PC-9 (cell line): Measurements from ENCODE around the gene CMTM6. TPM values are rescaled to one million over a fixed set of nuclear protein-coding genes. Genes with fewer than 3 reads are reported as not detected.

Experiments
- BruUV-seq: library from RNA; stranded (reverse); fragments of 400-500 nt; replicated peaks from 2 replicates; lab custom pipeline; 2021; lab: Mats Ljungman, UMichigan
- CTCF ChIA-PET: fragments of 300-600 bp; sonication (Branson Sonifier 250); formaldehyde crosslinking; loops from one replicate; lab custom pipeline; 2022; ENCODE audit warnings: antibody characterized with exemption; lab: Charles Lee
- POLR2A ChIA-PET: fragments of 300-600 bp; sonication (Branson Sonifier 250); formaldehyde crosslinking; loops from one replicate; lab custom pipeline; 2022; ENCODE audit warnings: antibody characterized with exemption; ENCODE audit not compliant: unreplicated experiment; lab: Charles Lee
- DNase-seq, 2 experiments: peaks; one replicate each; pipeline versions ENCODE4 v3.0.0 to v3.0.0-alpha.2; 2015 to 2022; ENCODE audit warnings: mixed read lengths in 1 of 2
- H2AFZ ChIP-seq: fragments of 200-600 bp; sonication (generic); 2 replicates; pipeline ENCODE4 v1.8.1; 2017; ENCODE audit warnings: antibody characterized with exemption
- H3F3A ChIP-seq: fragments of 200-600 bp; sonication (generic); 2 replicates; pipeline ENCODE4 v1.8.1; 2017; ENCODE audit warnings: antibody characterized with exemption, mild to moderate bottlenecking, low read depth; ENCODE audit not compliant: insufficient read depth
- H3K27ac ChIP-seq: fragments of 200-600 bp; sonication (generic); 2 replicates; pipeline ENCODE4 v1.6.1; 2016; ENCODE audit warnings: mixed run types
- H3K27me3 ChIP-seq: fragments of 200-600 bp; sonication (generic); 2 replicates; pipeline ENCODE4 v1.6.1; 2016; ENCODE audit warnings: low read depth, mixed run types; ENCODE audit not compliant: insufficient read depth
- H3K36me3 ChIP-seq: fragments of 200-600 bp; sonication (generic); 2 replicates; pipeline ENCODE4 v1.6.1; 2016; ENCODE audit warnings: low read depth, mixed run types
- H3K4me1 ChIP-seq: fragments of 200-600 bp; sonication (generic); replicated peaks from 2 replicates; pipeline ENCODE4 v1.6.1; 2016; ENCODE audit warnings: mixed run types; ENCODE audit not compliant: insufficient read depth
- H3K4me2 ChIP-seq: fragments of 200-600 bp; sonication (generic); 2 replicates; pipeline ENCODE4 v1.6.1; 2017; ENCODE audit warnings: mixed run types
- H3K4me3 ChIP-seq: fragments of 200-600 bp; sonication (generic); 2 replicates; pipeline ENCODE4 v1.6.1; 2016; ENCODE audit warnings: mixed run types
- H3K79me2 ChIP-seq: fragments of 200-600 bp; sonication (generic); 2 replicates; pipeline ENCODE4 v1.6.1; 2017; ENCODE audit warnings: low read depth, mixed run types
- H3K9me2 ChIP-seq: fragments of 200-600 bp; sonication (generic); 2 replicates; pipeline ENCODE4 v1.8.1; 2017; ENCODE audit warnings: mild to moderate bottlenecking; ENCODE audit not compliant: insufficient read depth
- H3K9me3 ChIP-seq: fragments of 200-600 bp; sonication (generic); 2 replicates; pipeline ENCODE4 v1.8.1; 2016; ENCODE audit warnings: low read depth; ENCODE audit not compliant: insufficient read depth
- H4K20me1 ChIP-seq: fragments of 200-600 bp; sonication (generic); 2 replicates; pipeline ENCODE4 v1.8.1; 2017; ENCODE audit not compliant: insufficient read depth
- EZH2 ChIP-seq: fragments of 200-600 bp; sonication (generic); IDR thresholded peaks from 2 replicates; pipeline ENCODE4 v1.8.0; 2017; ENCODE audit warnings: antibody characterized with exemption, low read depth
- intact Hi-C: fragments of 100-400 bp; cut with micrococcal nuclease; formaldehyde crosslinking; loops from one replicate; pipeline ENCODE4 v1.10.0; 2022; ENCODE audit not compliant: unreplicated experiment
- total RNA-seq: library from RNA; stranded (reverse); gene quantifications from 2 replicates; pipeline ENCODE4 v1.2.3, GENCODE V29; 2021
- TF ChIP-seq, protein P1 (sequence below): fragments of 200-600 bp; sonication (generic); conservative IDR thresholded peaks from 2 replicates; pipeline ENCODE4 v1.6.1; 2017; ENCODE audit warnings: mixed run types, antibody characterized with exemption, mild to moderate bottlenecking, moderate library complexity

Gene CMTM6
- total RNA-seq, 1 experiment from 2014 or later: 69.4 TPM

DNA sequence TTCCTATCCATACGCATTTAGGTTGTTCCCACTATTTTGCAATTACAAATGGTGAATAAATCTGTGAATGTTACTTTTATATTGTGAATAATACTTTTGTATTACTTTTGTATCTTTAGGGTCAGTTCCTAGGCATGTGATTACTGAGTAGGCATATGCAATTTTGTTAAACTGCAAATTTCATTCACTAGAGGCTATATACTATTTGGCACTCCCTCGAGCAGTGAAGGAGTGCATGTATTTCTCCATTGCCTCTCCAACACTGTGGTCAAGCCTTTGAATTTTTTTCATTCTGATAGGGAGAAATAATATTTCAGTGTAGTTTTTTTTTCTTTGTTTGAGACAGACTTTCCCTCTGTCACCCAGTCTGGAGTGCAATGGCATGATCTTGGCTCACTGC, 8.4 kb upstream of the CMTM6 start:
- no peaks in the 10 kb centered on the region for H3K79me2 ChIP-seq
- intact Hi-C loops: loop anchor here (2.0 kb wide), 1 partner anchor 424 kb away; no protein-coding TSS in a partner anchor
- no peak overlapping the region for H3K27ac ChIP-seq
- H3K4me2 ChIP-seq: no peak overlapping the region
- no peak overlapping the region for H2AFZ ChIP-seq
- DNase-seq: no peak
- ChIA-PET CTCF (interaction anchor here (0.6 to 0.7 kb wide), 3 partner anchors 39 to 845 kb away, joined by 3 to 8 read pairs (median 4); no protein-coding TSS in a partner anchor), POLR2A (no interaction called here)
- BruUV-seq: no TSS peak
- no peaks in the 10 kb centered on the region for H3K9me3 ChIP-seq
- TF ChIP-seq, protein P1, sequence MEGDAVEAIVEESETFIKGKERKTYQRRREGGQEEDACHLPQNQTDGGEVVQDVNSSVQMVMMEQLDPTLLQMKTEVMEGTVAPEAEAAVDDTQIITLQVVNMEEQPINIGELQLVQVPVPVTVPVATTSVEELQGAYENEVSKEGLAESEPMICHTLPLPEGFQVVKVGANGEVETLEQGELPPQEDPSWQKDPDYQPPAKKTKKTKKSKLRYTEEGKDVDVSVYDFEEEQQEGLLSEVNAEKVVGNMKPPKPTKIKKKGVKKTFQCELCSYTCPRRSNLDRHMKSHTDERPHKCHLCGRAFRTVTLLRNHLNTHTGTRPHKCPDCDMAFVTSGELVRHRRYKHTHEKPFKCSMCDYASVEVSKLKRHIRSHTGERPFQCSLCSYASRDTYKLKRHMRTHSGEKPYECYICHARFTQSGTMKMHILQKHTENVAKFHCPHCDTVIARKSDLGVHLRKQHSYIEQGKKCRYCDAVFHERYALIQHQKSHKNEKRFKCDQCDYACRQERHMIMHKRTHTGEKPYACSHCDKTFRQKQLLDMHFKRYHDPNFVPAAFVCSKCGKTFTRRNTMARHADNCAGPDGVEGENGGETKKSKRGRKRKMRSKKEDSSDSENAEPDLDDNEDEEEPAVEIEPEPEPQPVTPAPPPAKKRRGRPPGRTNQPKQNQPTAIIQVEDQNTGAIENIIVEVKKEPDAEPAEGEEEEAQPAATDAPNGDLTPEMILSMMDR: no peak
- TF ChIP-seq EZH2: no peak
- H3K36me3 ChIP-seq: no peaks in the 10 kb centered on the region
- H3K4me1 ChIP-seq: no peaks in the 10 kb centered on the region
- H4K20me1 ChIP-seq: no peaks in the 10 kb centered on the region
- no peaks in the 10 kb centered on the region for H3F3A ChIP-seq
- no peaks in the 10 kb centered on the region for H3K27me3 ChIP-seq
- no peaks in the 10 kb centered on the region for H3K9me2 ChIP-seq
- no peak overlapping the region for H3K4me3 ChIP-seq

DNA sequence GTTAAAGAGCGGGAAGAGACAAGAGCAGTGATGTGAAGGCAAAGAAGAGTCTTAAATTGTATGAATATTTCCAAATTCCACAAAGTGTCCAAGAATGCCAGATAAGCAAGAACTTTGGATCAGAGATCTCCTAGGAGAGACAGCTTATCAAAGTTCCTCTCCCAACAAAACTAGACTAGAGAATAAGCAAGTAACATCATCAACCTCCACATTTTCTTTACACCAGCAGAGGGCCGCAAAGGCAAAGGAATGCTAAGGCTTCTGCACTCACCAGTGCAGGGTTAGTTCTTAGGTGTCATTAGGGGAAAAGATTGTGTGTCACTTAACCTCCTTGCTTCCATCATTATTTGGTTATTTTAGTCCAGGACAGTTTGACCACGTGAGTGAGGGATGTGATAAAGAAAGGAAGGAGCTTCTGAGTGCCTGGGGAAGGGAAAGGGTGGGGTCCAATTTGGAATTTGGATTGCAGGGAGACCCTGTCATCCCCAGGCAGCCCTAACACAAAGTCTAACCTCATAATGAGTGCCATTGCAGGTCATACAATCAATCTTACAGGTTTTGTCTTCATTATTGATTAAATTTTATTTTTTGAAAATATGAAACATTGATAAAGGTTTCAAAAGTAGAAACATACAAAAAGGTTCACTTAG, 7.5 kb upstream of the CMTM6 start:
- DNase-seq: peak in 1 of 2 experiments; percentile 51
- POLR2A ChIA-PET: no interaction called here

DNA sequence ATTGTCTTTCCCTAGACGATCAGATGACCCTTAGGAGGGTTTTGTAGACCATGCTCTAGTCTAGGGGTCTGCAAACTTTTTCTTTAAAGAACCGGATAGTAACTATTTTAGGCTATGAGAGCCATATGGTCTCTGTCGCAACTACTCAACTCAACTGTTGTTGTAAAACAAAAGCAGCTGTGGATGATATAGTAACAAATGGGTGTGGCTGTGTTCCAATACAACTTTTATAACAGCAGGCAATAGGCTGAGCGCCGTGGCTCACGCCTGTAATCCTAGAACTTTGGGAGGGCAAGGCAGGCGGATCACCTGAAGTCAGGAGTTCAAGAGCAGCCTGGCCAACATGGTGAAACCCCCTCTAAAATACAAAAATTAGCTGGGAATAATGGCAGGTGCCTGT, 6.1 kb upstream of the CMTM6 start:
- H3K4me3 ChIP-seq: no peak overlapping the region
- H3K27ac ChIP-seq: no peak overlapping the region
- no peaks in the 10 kb centered on the region for H3K4me1 ChIP-seq
- no peaks in the 10 kb centered on the region for H3K36me3 ChIP-seq
- TF ChIP-seq, protein P1: no peak
- TF ChIP-seq EZH2: no peak
- POLR2A ChIA-PET: no interaction called here
- DNase-seq: no peak
- intact Hi-C loops: no loop called here
- H4K20me1 ChIP-seq: no peaks in the 10 kb centered on the region
- no peaks in the 10 kb centered on the region for H3K27me3 ChIP-seq
- CTCF ChIA-PET: no interaction called here
- no peak overlapping the region for H2AFZ ChIP-seq
- H3K4me2 ChIP-seq: no peak overlapping the region
- no peaks in the 10 kb centered on the region for H3K79me2 ChIP-seq
- H3F3A ChIP-seq: no peaks in the 10 kb centered on the region
- BruUV-seq: no TSS peak
- no peaks in the 10 kb centered on the region for H3K9me3 ChIP-seq
- no peaks in the 10 kb centered on the region for H3K9me2 ChIP-seq

More for the DNA sequence above, 7.5 kb upstream of the CMTM6 start:
- TF ChIP-seq, protein P1: peak; percentile 73
- TF ChIP-seq EZH2: no peak
- Histone ChIP-seq H3K36me3 (no peaks in the 10 kb centered on the region), H3K27ac (no peak overlapping the region), H3K79me2 (no peaks in the 10 kb centered on the region), H3F3A (no peaks in the 10 kb centered on the region), H3K9me2 (no peaks in the 10 kb centered on the region), H3K27me3 (no peaks in the 10 kb centered on the region), H3K9me3 (no peaks in the 10 kb centered on the region), H3K4me2 (no peak overlapping the region), H2AFZ (no peak overlapping the region), H4K20me1 (no peaks in the 10 kb centered on the region), H3K4me1 (no peaks in the 10 kb centered on the region), H3K4me3 (no peak overlapping the region)
- intact Hi-C loops: loop anchor here (1.0 to 2.0 kb wide), 2 partner anchors 154 to 425 kb away; no protein-coding TSS in a partner anchor
- no TSS peak for BruUV-seq
- CTCF ChIA-PET: interaction anchor here (0.5 to 1.2 kb wide), 6 partner anchors 18 to 518 kb away, joined by 3 to 5 read pairs (median 3); no protein-coding TSS in a partner anchor
